Measurements from ENCODE around the gene EXOSC3. TPM values are rescaled to one million over a fixed set of nuclear protein-coding genes. Genes with fewer than 3 reads are reported as not detected.

Gene EXOSC3
- total and polyA plus RNA-seq, 9 of the 15 experiments (the other 6 are each of a cell fraction or from before 2014, with no cell fraction given), result 18.5 to 266 (median 114) TPM

DNA sequence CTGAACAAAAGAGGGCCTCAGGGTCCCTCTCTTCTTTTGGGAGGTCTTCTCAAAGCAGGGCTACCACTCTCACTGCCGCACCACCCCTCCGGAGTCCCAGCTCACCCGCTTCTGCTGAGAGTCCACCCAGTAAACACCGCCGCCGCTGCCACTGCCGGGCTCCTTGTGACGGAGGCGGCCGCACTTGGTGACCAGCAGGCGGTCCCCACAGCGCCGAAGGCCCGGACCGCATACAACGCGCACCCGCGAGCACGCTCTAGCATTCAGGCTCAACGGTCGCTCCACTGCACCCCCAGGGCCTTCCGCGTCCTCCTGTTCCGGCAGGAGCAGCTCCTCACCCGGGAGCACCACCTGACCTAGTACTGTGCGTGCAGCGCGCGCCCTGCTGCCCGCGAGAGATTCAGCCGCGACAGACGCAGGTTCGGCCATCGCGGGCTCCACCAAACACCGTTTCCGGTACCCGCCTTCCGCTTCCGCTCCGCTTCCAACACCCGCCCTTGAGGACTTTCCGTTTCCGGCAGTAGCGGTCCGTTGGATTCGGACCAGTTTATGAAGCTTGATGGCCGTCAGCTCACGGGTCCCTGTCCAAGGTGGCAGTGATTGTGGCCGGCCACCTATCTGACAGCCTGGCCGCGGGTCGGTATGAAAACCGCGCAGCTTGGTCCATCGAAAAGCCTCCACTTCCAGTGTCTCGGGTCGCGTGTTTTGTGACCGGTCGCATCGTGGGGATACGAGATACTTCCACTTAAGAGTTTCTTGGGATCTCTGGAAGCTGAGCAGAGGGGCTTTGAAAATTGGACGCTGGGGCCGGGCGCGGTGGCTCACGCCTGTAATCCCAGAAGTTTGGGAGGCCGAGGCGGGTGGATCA is at the start of gene EXOSC3 (continued):
- no peak; a peak in 1 of 4 replicates for TF ChIP-seq TBL1XR1 (IDR thresholded peaks at IDR 0.05; ENCODE audit: low read length in 2 of 2)
- TF ChIP-seq CEBPZ (IDR thresholded peaks at IDR 0.05; ENCODE audit: borderline replicate concordance, low read depth, low read length), result no peak
- TF ChIP-seq PHB (CRISPR knock-in tag; IDR thresholded peaks at IDR 0.05), result no peak
- no peak for TF ChIP-seq ZNF75A (CRISPR knock-in tag; IDR thresholded peaks at IDR 0.05)
- no peak for TF ChIP-seq BRD9 (IDR thresholded peaks at IDR 0.05; ENCODE audit: low read depth, partially characterized antibody)
- TF ChIP-seq NR2C2 (CRISPR knock-in tag; IDR thresholded peaks at IDR 0.05), result peak; percentile 55; the same call in 1 of the 2 replicates
- peak; percentile 83; the same call in 1 of the 2 replicates for TF ChIP-seq NR2C2 (tag; IDR thresholded peaks at IDR 0.05)
- TF ChIP-seq SLC30A9 (CRISPR knock-in tag; IDR thresholded peaks at IDR 0.05), result no peak
- no peak for TF ChIP-seq RBM14 (IDR thresholded peaks at IDR 0.05; ENCODE audit: borderline replicate concordance, insufficient read depth, low read depth, low read length)
- no peak for TF ChIP-seq ZNF347 (CRISPR knock-in tag; IDR thresholded peaks at IDR 0.05; ENCODE audit: low read depth)
- TF ChIP-seq, protein P1, sequence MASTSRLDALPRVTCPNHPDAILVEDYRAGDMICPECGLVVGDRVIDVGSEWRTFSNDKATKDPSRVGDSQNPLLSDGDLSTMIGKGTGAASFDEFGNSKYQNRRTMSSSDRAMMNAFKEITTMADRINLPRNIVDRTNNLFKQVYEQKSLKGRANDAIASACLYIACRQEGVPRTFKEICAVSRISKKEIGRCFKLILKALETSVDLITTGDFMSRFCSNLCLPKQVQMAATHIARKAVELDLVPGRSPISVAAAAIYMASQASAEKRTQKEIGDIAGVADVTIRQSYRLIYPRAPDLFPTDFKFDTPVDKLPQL (IDR thresholded peaks at IDR 0.05; ENCODE audit: extremely low read depth, insufficient read length), result no peak
- TF ChIP-seq ZNF589 (CRISPR knock-in tag; IDR thresholded peaks at IDR 0.05; ENCODE audit: low read depth), result 0 out of 2 replicates have a peak, but pooled peaks have one; percentile 40
- TF ChIP-seq KDM1A (IDR thresholded peaks at IDR 0.05), result no peak
- TF ChIP-seq CTBP1 (IDR thresholded peaks at IDR 0.05; ENCODE audit: borderline replicate concordance), result peak; percentile 85; the same call in 1 of the 2 replicates
- TF ChIP-seq, protein P2, sequence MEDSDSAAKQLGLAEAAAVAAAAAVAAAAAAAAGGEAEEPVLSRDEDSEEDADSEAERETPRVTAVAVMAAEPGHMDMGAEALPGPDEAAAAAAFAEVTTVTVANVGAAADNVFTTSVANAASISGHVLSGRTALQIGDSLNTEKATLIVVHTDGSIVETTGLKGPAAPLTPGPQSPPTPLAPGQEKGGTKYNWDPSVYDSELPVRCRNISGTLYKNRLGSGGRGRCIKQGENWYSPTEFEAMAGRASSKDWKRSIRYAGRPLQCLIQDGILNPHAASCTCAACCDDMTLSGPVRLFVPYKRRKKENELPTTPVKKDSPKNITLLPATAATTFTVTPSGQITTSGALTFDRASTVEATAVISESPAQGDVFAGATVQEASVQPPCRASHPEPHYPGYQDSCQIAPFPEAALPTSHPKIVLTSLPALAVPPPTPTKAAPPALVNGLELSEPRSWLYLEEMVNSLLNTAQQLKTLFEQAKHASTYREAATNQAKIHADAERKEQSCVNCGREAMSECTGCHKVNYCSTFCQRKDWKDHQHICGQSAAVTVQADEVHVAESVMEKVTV (CRISPR knock-in tag; IDR thresholded peaks at IDR 0.05), result no peak
- TF ChIP-seq NBN (IDR thresholded peaks at IDR 0.05; ENCODE audit: low read depth), result peak; percentile 52; the same call in 1 of the 2 replicates
- 0 out of 2 replicates have a peak, but pooled peaks have one; percentile 19 for TF ChIP-seq MEF2D (tag; conservative IDR thresholded peaks at IDR 0.05; ENCODE audit: low read depth)
- TF ChIP-seq FOSL1 (tag; conservative IDR thresholded peaks at IDR 0.05), result peak; percentile 9; the same call in 1 of the 2 replicates
- TF ChIP-seq FOXK2 (conservative IDR thresholded peaks at IDR 0.05 in 1 of 2, IDR thresholded peaks at IDR 0.05 in 1 of 2; ENCODE audit: low read depth in 2 of 2), result peak in 1 of 2 experiments; percentile 68; a peak in 3 of 4 replicates
- TF ChIP-seq NFATC3 (IDR thresholded peaks at IDR 0.05), result no peak; the same call in 1 of the 2 replicates
- TF ChIP-seq LCOR (CRISPR knock-in tag; IDR thresholded peaks at IDR 0.05), result peak; percentile 90; the same call in 1 of the 2 replicates
- TF ChIP-seq BACH1 (tag; IDR thresholded peaks at IDR 0.05), result no peak

Measured in K562 (cell line).